AG09319 (cell line): ENCODE measurements around the gene CTPS2.
"Not testable (repeated sequence)": the region's sequence is repeated elsewhere in the genome, so short reads cannot be mapped to it uniquely, and the experiment has no call there.

Experiments used
- DNase-seq: peaks from one replicate; pipeline ENCODE4 v3.0.0-alpha.2; 2010; ENCODE audit warnings: low read depth; ENCODE audit errors: extremely low read depth
- CTCF ChIP-seq: IDR thresholded peaks from 2 replicates; pipeline ENCODE4 v1.5.1; 2011; ENCODE audit warnings: low read depth, mild to moderate bottlenecking, inconsistent platforms, low read length, moderate library complexity

Gene CTPS2, protein sequence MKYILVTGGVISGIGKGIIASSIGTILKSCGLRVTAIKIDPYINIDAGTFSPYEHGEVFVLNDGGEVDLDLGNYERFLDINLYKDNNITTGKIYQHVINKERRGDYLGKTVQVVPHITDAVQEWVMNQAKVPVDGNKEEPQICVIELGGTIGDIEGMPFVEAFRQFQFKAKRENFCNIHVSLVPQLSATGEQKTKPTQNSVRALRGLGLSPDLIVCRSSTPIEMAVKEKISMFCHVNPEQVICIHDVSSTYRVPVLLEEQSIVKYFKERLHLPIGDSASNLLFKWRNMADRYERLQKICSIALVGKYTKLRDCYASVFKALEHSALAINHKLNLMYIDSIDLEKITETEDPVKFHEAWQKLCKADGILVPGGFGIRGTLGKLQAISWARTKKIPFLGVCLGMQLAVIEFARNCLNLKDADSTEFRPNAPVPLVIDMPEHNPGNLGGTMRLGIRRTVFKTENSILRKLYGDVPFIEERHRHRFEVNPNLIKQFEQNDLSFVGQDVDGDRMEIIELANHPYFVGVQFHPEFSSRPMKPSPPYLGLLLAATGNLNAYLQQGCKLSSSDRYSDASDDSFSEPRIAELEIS

DNA sequence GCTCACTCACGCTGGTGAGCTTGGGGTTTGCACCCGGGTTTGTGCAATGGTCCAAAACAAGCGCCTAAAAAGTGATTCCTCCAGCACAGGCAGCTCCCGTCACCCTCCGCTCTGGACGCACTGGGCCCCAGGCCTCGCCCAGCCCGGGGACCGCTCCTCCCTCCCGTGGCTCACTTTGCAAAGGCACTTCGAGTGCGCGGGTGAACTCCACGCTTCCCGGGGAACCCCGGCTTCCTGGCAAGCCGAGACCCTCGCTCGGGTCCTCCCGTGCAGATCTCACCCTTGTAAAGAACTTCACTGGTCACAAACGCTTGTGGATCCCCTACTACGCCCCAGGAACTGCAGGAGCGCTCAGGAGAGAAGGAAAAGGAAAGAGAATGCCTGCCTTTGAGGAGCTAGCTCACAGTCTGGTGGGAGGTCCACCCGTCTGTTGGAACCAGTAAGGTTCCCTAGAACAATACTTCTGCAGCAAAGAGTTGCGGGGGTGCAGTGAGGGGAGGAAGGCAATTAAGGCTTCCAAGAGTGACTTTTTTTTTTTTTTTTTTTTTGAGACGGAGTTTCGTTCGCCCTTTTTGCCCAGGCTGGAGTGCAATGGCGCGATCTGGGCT is at the start of gene CTPS2:
Gene CTPS2 (minus strand): TSS at position 122 of the 608 bp plus-strand sequence. CDS start 9,767 bp downstream, outside the sequence.
- no peak; the same call in 1 of the 2 replicates for TF ChIP-seq CTCF

DNA sequence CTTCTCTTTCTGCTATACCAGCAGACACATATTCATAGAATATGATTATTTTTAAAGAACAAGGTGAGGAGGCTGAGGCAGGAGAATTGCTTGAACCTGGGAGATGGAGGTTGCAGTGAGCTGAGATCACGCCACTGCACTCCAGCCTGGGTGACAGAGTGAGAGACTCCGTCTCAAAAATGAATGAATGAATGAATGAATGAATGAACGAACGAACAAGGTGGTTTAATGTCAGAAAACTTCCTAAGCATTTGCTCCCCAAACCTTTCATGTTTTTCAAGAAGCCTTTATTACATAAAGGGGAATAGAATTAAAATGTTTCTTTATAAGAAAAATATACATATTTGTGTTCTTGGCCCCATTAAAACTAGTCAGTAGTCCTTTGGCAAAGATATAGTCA is 49.0 kb upstream of the CTPS2 start:
- not testable (repeated sequence) for DNase-seq

More for the DNA sequence above, at the start of gene CTPS2:
- DNase-seq: no peak

DNA sequence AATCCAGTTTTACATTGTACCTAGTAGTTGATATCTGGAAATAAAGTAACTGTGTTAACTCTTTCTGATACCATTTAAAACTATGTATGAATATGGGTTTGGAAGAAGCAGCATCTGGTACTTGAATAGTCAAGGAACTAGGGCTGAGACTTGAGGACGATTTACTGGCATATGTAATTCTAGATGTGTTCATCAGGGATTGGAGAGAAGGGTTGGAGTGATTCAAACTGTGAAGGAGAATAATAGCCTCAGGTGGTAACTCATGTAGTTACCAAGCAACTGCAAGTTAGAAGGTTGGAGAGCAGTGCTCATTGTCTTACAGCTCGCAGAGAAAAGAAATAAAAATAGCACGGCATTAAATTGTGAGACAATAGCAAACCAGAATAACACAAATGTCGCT is 44.3 kb upstream of the CTPS2 start:
- no peak for TF ChIP-seq CTCF
- no peak for DNase-seq

GRCh38 chrX:16754019-16754418 is 41.5 kb upstream of the CTPS2 start:
- no peak for DNase-seq
- TF ChIP-seq CTCF: no peak

GRCh38 chrX:16750136-16750535 is 37.7 kb upstream of the CTPS2 start:
- no peak for DNase-seq

DNA sequence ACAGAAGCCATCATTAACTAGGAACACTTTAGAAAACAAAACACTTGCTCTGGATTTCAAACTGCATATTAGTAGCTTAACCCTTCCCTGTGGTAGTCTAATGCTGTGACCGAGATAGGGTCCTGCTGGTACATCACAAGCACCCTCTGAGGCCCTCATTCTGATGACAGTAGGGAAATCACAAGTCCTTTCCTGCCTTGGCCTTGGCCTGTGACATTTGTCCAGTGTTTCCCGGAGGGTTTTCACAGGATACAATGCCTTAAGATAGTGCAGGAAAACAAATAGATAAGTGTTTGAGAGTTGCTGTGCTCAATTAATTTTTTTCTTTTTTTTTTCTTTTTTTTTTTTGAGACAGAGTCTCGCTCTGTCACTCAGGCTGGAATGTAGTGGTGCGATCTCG is 36.0 kb upstream of the CTPS2 start:
- no peak for DNase-seq
- TF ChIP-seq CTCF: no peak

More at GRCh38 chrX:16750136-16750535, 37.7 kb upstream of the CTPS2 start:
- TF ChIP-seq CTCF: no peak

- no peak for DNase-seq
- no peak for TF ChIP-seq CTCF
Measured at GRCh38 chrX:16745659-16746058, 33.2 kb upstream of the CTPS2 start.
